Measurements from ENCODE around the gene HOXD3.

DNA sequence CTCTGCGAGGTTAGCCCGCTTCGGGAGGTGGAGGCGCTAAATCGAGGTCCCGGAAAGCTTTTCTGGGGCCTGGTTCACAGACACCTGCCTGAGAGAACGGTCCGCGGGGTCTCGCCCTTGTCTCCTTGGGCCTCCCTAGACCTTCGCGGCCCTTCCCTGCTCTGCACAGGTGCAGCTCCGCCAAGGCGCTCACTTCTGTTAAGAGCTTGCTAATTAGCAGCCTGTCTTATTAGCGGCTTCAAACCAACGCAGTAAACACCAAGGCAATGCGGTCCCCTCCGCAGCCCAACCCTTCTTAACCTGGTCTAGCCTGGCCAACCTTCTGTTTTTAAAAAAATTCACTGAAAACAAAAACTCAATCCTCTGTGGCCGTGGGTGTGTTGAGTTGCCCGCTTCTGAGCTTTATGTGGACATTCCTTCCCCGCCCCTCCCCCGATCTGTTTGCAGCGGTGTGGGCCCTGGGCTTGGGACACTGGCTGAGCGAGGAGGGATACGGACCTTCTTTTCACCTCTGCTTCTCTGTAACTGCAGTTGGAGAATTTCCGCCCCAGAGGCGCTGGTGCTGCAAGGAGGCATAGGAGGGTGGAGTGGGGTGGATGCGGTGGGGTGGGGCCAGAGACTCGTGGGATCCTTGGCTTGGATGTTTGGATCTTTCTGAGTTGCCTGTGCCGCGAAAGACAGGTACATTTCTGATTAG lies 9.2 kb upstream of the HOXD3 start:
- TF ChIP-seq SIN3A (IDR thresholded peaks at IDR 0.05; ENCODE audit: borderline replicate concordance, insufficient read depth, low read length) (no peak), POLR2AphosphoS5 (IDR thresholded peaks at IDR 0.05; ENCODE audit: low read depth, low read length) (no peak), FOXP2 (optimal IDR thresholded peaks at IDR 0.05; ENCODE audit: borderline replicate concordance, extremely low read depth, extremely low read length, insufficient read depth) (no peak)
- TF ChIP-seq, protein P1, sequence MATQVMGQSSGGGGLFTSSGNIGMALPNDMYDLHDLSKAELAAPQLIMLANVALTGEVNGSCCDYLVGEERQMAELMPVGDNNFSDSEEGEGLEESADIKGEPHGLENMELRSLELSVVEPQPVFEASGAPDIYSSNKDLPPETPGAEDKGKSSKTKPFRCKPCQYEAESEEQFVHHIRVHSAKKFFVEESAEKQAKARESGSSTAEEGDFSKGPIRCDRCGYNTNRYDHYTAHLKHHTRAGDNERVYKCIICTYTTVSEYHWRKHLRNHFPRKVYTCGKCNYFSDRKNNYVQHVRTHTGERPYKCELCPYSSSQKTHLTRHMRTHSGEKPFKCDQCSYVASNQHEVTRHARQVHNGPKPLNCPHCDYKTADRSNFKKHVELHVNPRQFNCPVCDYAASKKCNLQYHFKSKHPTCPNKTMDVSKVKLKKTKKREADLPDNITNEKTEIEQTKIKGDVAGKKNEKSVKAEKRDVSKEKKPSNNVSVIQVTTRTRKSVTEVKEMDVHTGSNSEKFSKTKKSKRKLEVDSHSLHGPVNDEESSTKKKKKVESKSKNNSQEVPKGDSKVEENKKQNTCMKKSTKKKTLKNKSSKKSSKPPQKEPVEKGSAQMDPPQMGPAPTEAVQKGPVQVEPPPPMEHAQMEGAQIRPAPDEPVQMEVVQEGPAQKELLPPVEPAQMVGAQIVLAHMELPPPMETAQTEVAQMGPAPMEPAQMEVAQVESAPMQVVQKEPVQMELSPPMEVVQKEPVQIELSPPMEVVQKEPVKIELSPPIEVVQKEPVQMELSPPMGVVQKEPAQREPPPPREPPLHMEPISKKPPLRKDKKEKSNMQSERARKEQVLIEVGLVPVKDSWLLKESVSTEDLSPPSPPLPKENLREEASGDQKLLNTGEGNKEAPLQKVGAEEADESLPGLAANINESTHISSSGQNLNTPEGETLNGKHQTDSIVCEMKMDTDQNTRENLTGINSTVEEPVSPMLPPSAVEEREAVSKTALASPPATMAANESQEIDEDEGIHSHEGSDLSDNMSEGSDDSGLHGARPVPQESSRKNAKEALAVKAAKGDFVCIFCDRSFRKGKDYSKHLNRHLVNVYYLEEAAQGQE (IDR thresholded peaks at IDR 0.05; ENCODE audit: insufficient read depth in 1 of 2, low read depth in 2 of 2, low read length in 2 of 2) = no peak

All from PFSK-1 (cell line).